ENCODE measurements around the gene DUSP18. TPM values are rescaled to one million over a fixed set of nuclear protein-coding genes. Genes with fewer than 3 reads are reported as not detected.
A peak's percentile ranks its signal among the peaks of the same experiment; 100 is the strongest.
"Not testable (repeated sequence)": the region's sequence is repeated elsewhere in the genome, so short reads cannot be mapped to it uniquely, and the experiment has no call there.

The DUSP18 gene
- total RNA-seq (2014; rRNA removed; shearing (Covaris generic)) (7.1 and 9.5 TPM in 2 replicates), polyA plus RNA-seq (2016; fragmentation: Nextera tagmentation; extraction: Ambion mirVana) (12.4 and 12.7 TPM in 2 replicates)

GRCh38 chr22:30667494-30668385 lies at the start of gene DUSP18:
TSS of gene DUSP18 (minus strand) at chr22:30667875. CDS start at chr22:30664003, 3,872 bp downstream.
- Histone ChIP-seq H3F3A (ENCODE audit: insufficient read depth) (no peaks in the 10 kb centered on the region), H3K36me3 (ENCODE audit: low read depth) (no peaks in the 10 kb centered on the region), H4K20me1 (ENCODE audit: insufficient read depth) (no peaks in the 10 kb centered on the region), H2AFZ (peak within 1 kb of the TSS; percentile 93), H3K27ac (peak within 1 kb of the TSS; percentile 56), H3K4me1 (ENCODE audit: insufficient read depth) (no peaks in the 10 kb centered on the region), H3K4me2 (ENCODE audit: unreplicated experiment) (peak within 1 kb of the TSS; percentile 90), H3K79me2 (ENCODE audit: insufficient read depth) (peaks cover 5% of the 10 kb centered on the region; the same call in 1 of the 2 replicates), H3K9ac (peak within 1 kb of the TSS; percentile 83), H3K9me3 (ENCODE audit: low read depth) (no peaks in the 10 kb centered on the region), H3K4me3 (peak within 1 kb of the TSS; percentile 82), H3K9me2 (ENCODE audit: insufficient read depth) (no peaks in the 10 kb centered on the region), H3K27me3 (replicated peaks; ENCODE audit: insufficient read depth) (no peaks in the 10 kb centered on the region)
- no peak for TF ChIP-seq EZH2 (IDR thresholded peaks at IDR 0.05; ENCODE audit: insufficient read depth, poor library complexity, severe bottlenecking)
- TF ChIP-seq EZH2phosphoT487 (IDR thresholded peaks at IDR 0.05; ENCODE audit: insufficient read depth, low read depth): no peak
- in situ Hi-C loops (cut with MboI): no loop called here
- 0 to 1% methylated on average over 65 to 73 of the region's 77 CpGs for WGBS, 2 experiments (ENCODE audit: low coverage in 1 of 2, low lambda C conversion rate in 2 of 2, missing lambda C conversion rate in 2 of 2)
- peak; percentile 96 for DNase-seq

DNA sequence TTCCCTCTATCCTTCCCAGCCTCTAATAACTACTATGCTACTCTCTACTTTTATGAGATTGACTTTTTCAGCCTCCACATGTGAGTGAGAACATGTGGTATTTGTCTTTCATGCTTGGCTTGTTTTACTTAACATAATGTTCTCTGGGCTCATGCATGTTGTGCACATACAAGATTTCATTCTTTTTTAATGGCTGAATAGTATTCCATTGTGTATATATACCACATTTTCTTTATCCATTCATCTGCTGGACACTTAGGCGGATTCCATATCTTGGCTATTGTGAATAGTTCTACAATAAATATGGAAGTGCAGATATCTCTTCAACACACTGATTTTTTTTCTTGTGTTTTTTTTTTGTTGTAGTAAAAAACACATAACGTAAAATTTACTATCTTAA lies 46.4 kb upstream of the DUSP18 start:
- H3K4me2 ChIP-seq (ENCODE audit: unreplicated experiment): no peak overlapping the region
- H4K20me1 ChIP-seq (ENCODE audit: insufficient read depth): no peaks in the 10 kb centered on the region
- no peak for DNase-seq
- 93 to 96% methylated on average over 2 of the region's 2 CpGs for WGBS, 2 experiments (ENCODE audit: low coverage in 1 of 2, low lambda C conversion rate in 2 of 2, missing lambda C conversion rate in 2 of 2)
- H3K27ac ChIP-seq: no peak overlapping the region
- no peaks in the 10 kb centered on the region for H3K9me3 ChIP-seq (ENCODE audit: low read depth)
- H3K4me1 ChIP-seq (ENCODE audit: insufficient read depth): peaks cover 23% of the 10 kb centered on the region
- H3K9ac ChIP-seq: no peak overlapping the region
- H3K79me2 ChIP-seq (ENCODE audit: insufficient read depth): no peaks in the 10 kb centered on the region
- no peaks in the 10 kb centered on the region for H3K9me2 ChIP-seq (ENCODE audit: insufficient read depth)
- no peak overlapping the region for H3K4me3 ChIP-seq
- no peaks in the 10 kb centered on the region for H3K36me3 ChIP-seq (ENCODE audit: low read depth)
- no peak for TF ChIP-seq EZH2 (IDR thresholded peaks at IDR 0.05; ENCODE audit: insufficient read depth, poor library complexity, severe bottlenecking)
- TF ChIP-seq EZH2phosphoT487 (IDR thresholded peaks at IDR 0.05; ENCODE audit: insufficient read depth, low read depth): no peak
- H3K27me3 ChIP-seq (replicated peaks; ENCODE audit: insufficient read depth): no peaks in the 10 kb centered on the region
- in situ Hi-C loops (cut with MboI): no loop called here
- H2AFZ ChIP-seq: no peak overlapping the region
- H3F3A ChIP-seq (ENCODE audit: insufficient read depth): peaks cover 28% of the 10 kb centered on the region

DNA sequence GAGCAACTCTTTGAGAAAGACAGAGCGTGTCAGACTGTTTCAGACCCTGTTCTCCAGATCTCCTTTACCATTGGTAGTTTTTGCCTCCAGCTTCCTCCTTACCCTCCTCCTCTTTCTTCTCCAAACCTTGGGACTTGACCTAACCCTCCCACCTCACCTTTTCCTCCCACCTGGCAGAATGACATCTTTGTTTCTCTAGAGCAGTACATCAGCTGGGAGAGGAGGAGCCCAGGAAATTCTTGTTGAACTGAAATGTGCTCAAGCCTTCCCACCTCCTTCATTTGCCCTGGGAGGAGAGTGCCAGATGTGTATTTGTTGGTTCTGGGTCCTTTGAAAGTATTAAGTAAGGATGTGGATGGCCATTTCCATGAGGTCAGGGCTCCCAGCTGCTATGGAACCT lies 44.4 kb upstream of the DUSP18 start:
- 93 to 100% methylated on average over 1 of the region's 1 CpG for WGBS, 2 experiments (ENCODE audit: low coverage in 1 of 2, low lambda C conversion rate in 2 of 2, missing lambda C conversion rate in 2 of 2)
- Histone ChIP-seq H3K4me2 (ENCODE audit: unreplicated experiment) (no peak overlapping the region), H3K4me3 (no peak overlapping the region), H3K9ac (no peak overlapping the region), H4K20me1 (ENCODE audit: insufficient read depth) (no peaks in the 10 kb centered on the region), H3K27ac (no peak overlapping the region), H3F3A (ENCODE audit: insufficient read depth) (peaks cover 9% of the 10 kb centered on the region), H3K9me2 (ENCODE audit: insufficient read depth) (no peaks in the 10 kb centered on the region), H2AFZ (no peak overlapping the region), H3K9me3 (ENCODE audit: low read depth) (no peaks in the 10 kb centered on the region), H3K27me3 (replicated peaks; ENCODE audit: insufficient read depth) (no peaks in the 10 kb centered on the region), H3K4me1 (ENCODE audit: insufficient read depth) (peaks cover 8% of the 10 kb centered on the region), H3K36me3 (ENCODE audit: low read depth) (no peaks in the 10 kb centered on the region), H3K79me2 (ENCODE audit: insufficient read depth) (no peaks in the 10 kb centered on the region)
- no peak for TF ChIP-seq EZH2phosphoT487 (IDR thresholded peaks at IDR 0.05; ENCODE audit: insufficient read depth, low read depth)
- TF ChIP-seq EZH2 (IDR thresholded peaks at IDR 0.05; ENCODE audit: insufficient read depth, poor library complexity, severe bottlenecking): no peak
- in situ Hi-C loops (cut with MboI): no loop called here
- no peak for DNase-seq

GRCh38 chr22:30709980-30710379 lies 42.3 kb upstream of the DUSP18 start:
- not testable (repeated sequence) for H3K27me3 ChIP-seq (replicated peaks; ENCODE audit: insufficient read depth)

More at GRCh38 chr22:30709980-30710379, 42.3 kb upstream of the DUSP18 start:
- H3K79me2 ChIP-seq (ENCODE audit: insufficient read depth); H3K9me3 ChIP-seq (ENCODE audit: low read depth); in situ Hi-C loops (cut with MboI); H3K27ac ChIP-seq; H3K9me2 ChIP-seq (ENCODE audit: insufficient read depth); H3K36me3 ChIP-seq (ENCODE audit: low read depth); H3K4me3 ChIP-seq; DNase-seq; H3K4me2 ChIP-seq (ENCODE audit: unreplicated experiment); H4K20me1 ChIP-seq (ENCODE audit: insufficient read depth); H3K9ac ChIP-seq; H2AFZ ChIP-seq: not testable (repeated sequence)
- Histone ChIP-seq H3F3A (ENCODE audit: insufficient read depth) (peaks cover 15% of the 10 kb centered on the region), H3K4me1 (ENCODE audit: insufficient read depth) (peaks cover 15% of the 10 kb centered on the region)
- 93% methylated on average over 6 of the region's 6 CpGs for WGBS, 2 experiments (ENCODE audit: low coverage in 1 of 2, low lambda C conversion rate in 2 of 2, missing lambda C conversion rate in 2 of 2)
